COLO668 (cell line): ENCODE results near the gene TMLHE.
A peak's percentile ranks its signal among the peaks of the same experiment; 100 is the strongest.
"Not testable (repeated sequence)": the region's sequence is repeated elsewhere in the genome, so short reads cannot be mapped to it uniquely, and the experiment has no call there.

Experiments
- DNase-seq: peaks from one replicate; lab custom pipeline; 2025; ENCODE audit not compliant: unreplicated experiment; lab: John Stamatoyannopoulos, UW

TMLHE gene

GRCh38 chrX:155612312-155613224 is at the start of gene TMLHE, which contains the start of gene SPRY3:
TMLHE (minus strand) TSS chrX:155612952; CDS start chrX:155545276, 67,676 bp downstream.
SPRY3 (plus strand) TSS chrX:155612586.
- peak; percentile 81 for DNase-seq

- DNase-seq, result no peak
Measured at GRCh38 chrX:155662282-155662681, 49.5 kb upstream of the TMLHE start.

- DNase-seq, result no peak
Measured at GRCh38 chrX:155645180-155645579, 32.4 kb upstream of the TMLHE start.

GRCh38 chrX:155643240-155643639 is 30.5 kb upstream of the TMLHE start:
- no peak for DNase-seq

- DNase-seq, result not testable (repeated sequence)
Measured at GRCh38 chrX:155641371-155641770, 28.6 kb upstream of the TMLHE start.

GRCh38 chrX:155637714-155638113 is 25.0 kb upstream of the TMLHE start:
- DNase-seq, result no peak

- not testable (repeated sequence) for DNase-seq
Measured at GRCh38 chrX:155635019-155635418, 22.3 kb upstream of the TMLHE start.

- DNase-seq, result no peak
Measured at GRCh38 chrX:155632431-155633100, 19.8 kb upstream of the TMLHE start.

GRCh38 chrX:155620110-155620509 is 7.4 kb upstream of the TMLHE start:
- DNase-seq, result not testable (repeated sequence)

- no peak for DNase-seq
Measured at GRCh38 chrX:155615938-155616337, 3.2 kb upstream of the TMLHE start.

GRCh38 chrX:155613927-155614559 is 1.3 kb upstream of the TMLHE start:
- no peak for DNase-seq

GRCh38 chrX:155611302-155611701 is 1.4 kb downstream of the TMLHE start:
- peak; percentile 23 for DNase-seq

- DNase-seq, result no peak
Measured at GRCh38 chrX:155592981-155593380, 19.8 kb downstream of the TMLHE start.

GRCh38 chrX:155592331-155592730 is 20.4 kb downstream of the TMLHE start:
- DNase-seq, result no peak

- DNase-seq, result peak; percentile 4
Measured at GRCh38 chrX:155577682-155578081, 35.1 kb downstream of the TMLHE start.

- DNase-seq, result no peak
Measured at GRCh38 chrX:155563099-155563498, 49.7 kb downstream of the TMLHE start.

- DNase-seq, result no peak
Measured at GRCh38 chrX:155544881-155545280, 67.9 kb downstream of the TMLHE start.

- DNase-seq, result no peak
Measured at GRCh38 chrX:155535866-155536265, 76.9 kb downstream of the TMLHE start.

GRCh38 chrX:155534800-155535199 is 78.0 kb downstream of the TMLHE start:
- no peak for DNase-seq

- DNase-seq, result not testable (repeated sequence)
Measured at GRCh38 chrX:155527023-155527422, 85.7 kb downstream of the TMLHE start.

GRCh38 chrX:155514225-155514624 is 98.5 kb downstream of the TMLHE start:
- no peak for DNase-seq

- no peak for DNase-seq
Measured at GRCh38 chrX:155505296-155505695, 107.5 kb downstream of the TMLHE start.
